CD1c-positive myeloid dendritic cell (primary cell): ENCODE data around the gene CDC42.
"Not testable (repeated sequence)": the region's sequence is repeated elsewhere in the genome, so short reads cannot be mapped to it uniquely, and the experiment has no call there.

ENCODE experiments used
- DNase-seq: peaks from one replicate; pipeline ENCODE4 v3.0.0-alpha.2; 2016; ENCODE audit errors: extremely low spot score

CDC42 gene

GRCh38 chr1:22052115-22053016 lies at the start of gene CDC42:
Gene CDC42, plus strand, starts transcription at chr1:22052709. Its CDS starts 25,770 bp downstream, at chr1:22078479.
- DNase-seq = peak; percentile 97

- not testable (repeated sequence) for DNase-seq
These were observed 49.6 kb upstream of the CDC42 start for GRCh38 chr1:22002875-22003274.

- not testable (repeated sequence) for DNase-seq
These were observed 48.5 kb upstream of the CDC42 start for GRCh38 chr1:22003959-22004358.

GRCh38 chr1:22005261-22006149 lies 47.0 kb upstream of the CDC42 start:
- DNase-seq = peak; percentile 56

GRCh38 chr1:22006736-22007135 lies 45.8 kb upstream of the CDC42 start:
- DNase-seq = not testable (repeated sequence)

- DNase-seq = not testable (repeated sequence)
These were observed 45.2 kb upstream of the CDC42 start for GRCh38 chr1:22007262-22007661.

GRCh38 chr1:22009566-22009965 lies 42.9 kb upstream of the CDC42 start:
- DNase-seq = not testable (repeated sequence)

GRCh38 chr1:22012752-22013151 lies 39.8 kb upstream of the CDC42 start:
- DNase-seq = not testable (repeated sequence)

GRCh38 chr1:22014575-22015206 lies 37.8 kb upstream of the CDC42 start:
- DNase-seq = not testable (repeated sequence)

GRCh38 chr1:22018583-22019559 lies 33.6 kb upstream of the CDC42 start:
- peak; percentile 96 for DNase-seq

- DNase-seq = no peak
These were observed 31.4 kb upstream of the CDC42 start for GRCh38 chr1:22021061-22021460.

- peak; percentile 74 for DNase-seq
These were observed 27.8 kb upstream of the CDC42 start for GRCh38 chr1:22024485-22025367.

- DNase-seq = peak; percentile 90
These were observed 26.9 kb upstream of the CDC42 start for GRCh38 chr1:22025368-22026155.

GRCh38 chr1:22026924-22027289 lies 25.6 kb upstream of the CDC42 start:
- no peak for DNase-seq

GRCh38 chr1:22030057-22030456 lies 22.5 kb upstream of the CDC42 start:
- no peak for DNase-seq

- no peak for DNase-seq
These were observed 22.0 kb upstream of the CDC42 start for GRCh38 chr1:22030473-22030872.

- peak; percentile 48 for DNase-seq
These were observed 21.1 kb upstream of the CDC42 start for GRCh38 chr1:22031214-22031962.

- DNase-seq = not testable (repeated sequence)
These were observed 17.7 kb upstream of the CDC42 start for GRCh38 chr1:22034834-22035233.
